Fibroblast of pulmonary artery (primary cell): ENCODE data around the gene IGF1R.
A peak's percentile ranks its signal among the peaks of the same experiment; 100 is the strongest.

Experiments
- DNase-seq: peaks from one replicate; pipeline ENCODE4 v3.0.0-alpha.2; 2010; ENCODE audit warnings: low read depth
- H3K4me3 ChIP-seq: replicated peaks from 2 replicates; pipeline ENCODE4 v1.5.1; 2011; ENCODE audit warnings: low read depth, mild to moderate bottlenecking, control low read depth, low read length, moderate library complexity
- TF ChIP-seq, protein P1 (sequence below): IDR thresholded peaks from 2 replicates; pipeline ENCODE4 v1.5.1; 2011; ENCODE audit warnings: mild to moderate bottlenecking, control low read depth, low read length, inconsistent platforms; ENCODE audit errors: missing control alignments

The IGF1R gene

GRCh38 chr15:98625614-98626013 is 22.7 kb upstream of the IGF1R start:
- TF ChIP-seq, protein P1, sequence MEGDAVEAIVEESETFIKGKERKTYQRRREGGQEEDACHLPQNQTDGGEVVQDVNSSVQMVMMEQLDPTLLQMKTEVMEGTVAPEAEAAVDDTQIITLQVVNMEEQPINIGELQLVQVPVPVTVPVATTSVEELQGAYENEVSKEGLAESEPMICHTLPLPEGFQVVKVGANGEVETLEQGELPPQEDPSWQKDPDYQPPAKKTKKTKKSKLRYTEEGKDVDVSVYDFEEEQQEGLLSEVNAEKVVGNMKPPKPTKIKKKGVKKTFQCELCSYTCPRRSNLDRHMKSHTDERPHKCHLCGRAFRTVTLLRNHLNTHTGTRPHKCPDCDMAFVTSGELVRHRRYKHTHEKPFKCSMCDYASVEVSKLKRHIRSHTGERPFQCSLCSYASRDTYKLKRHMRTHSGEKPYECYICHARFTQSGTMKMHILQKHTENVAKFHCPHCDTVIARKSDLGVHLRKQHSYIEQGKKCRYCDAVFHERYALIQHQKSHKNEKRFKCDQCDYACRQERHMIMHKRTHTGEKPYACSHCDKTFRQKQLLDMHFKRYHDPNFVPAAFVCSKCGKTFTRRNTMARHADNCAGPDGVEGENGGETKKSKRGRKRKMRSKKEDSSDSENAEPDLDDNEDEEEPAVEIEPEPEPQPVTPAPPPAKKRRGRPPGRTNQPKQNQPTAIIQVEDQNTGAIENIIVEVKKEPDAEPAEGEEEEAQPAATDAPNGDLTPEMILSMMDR: no peak
- no peak for DNase-seq
- H3K4me3 ChIP-seq: no peak overlapping the region

GRCh38 chr15:98626153-98626552 is 22.2 kb upstream of the IGF1R start:
- TF ChIP-seq, protein P1: no peak
- no peak for DNase-seq
- no peak overlapping the region for H3K4me3 ChIP-seq

DNA sequence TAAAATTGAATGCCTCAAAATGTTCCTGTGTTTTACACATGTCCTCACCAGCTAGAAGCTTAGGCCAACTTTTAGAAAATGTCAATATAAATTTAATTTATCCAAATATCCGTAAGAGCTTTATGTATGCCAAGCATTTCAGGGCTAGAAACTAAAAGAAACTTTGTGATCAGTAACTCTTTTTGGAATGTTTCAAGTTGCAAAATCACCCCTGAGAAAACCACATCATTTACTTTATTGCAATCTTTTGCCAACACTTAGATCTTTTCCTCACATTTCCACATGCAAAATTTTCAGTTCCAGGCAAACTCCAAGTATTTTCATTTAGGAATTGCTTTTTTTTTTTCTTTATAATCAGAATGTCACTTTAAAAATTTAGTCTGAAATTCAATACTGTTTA is 20.1 kb upstream of the IGF1R start:
- TF ChIP-seq, protein P1: no peak
- H3K4me3 ChIP-seq: no peak overlapping the region
- DNase-seq: no peak

GRCh38 chr15:98635848-98636247 is 12.5 kb upstream of the IGF1R start:
- no peak for DNase-seq
- H3K4me3 ChIP-seq: no peak overlapping the region
- TF ChIP-seq, protein P1: no peak

GRCh38 chr15:98643115-98643514 is 5.2 kb upstream of the IGF1R start:
- TF ChIP-seq, protein P1: no peak
- DNase-seq: no peak
- H3K4me3 ChIP-seq: no peak overlapping the region

- TF ChIP-seq, protein P1: no peak
Observed at GRCh38 chr15:98646546-98647025, 1.8 kb upstream of the IGF1R start.

GRCh38 chr15:98647026-98647773 is 1.1 kb upstream of the IGF1R start:
- peak; percentile 53 for DNase-seq
- TF ChIP-seq, protein P1: no peak
- peak overlapping the region; percentile 76 for H3K4me3 ChIP-seq

More at GRCh38 chr15:98646546-98647025, 1.8 kb upstream of the IGF1R start:
- peak overlapping the region; percentile 76 for H3K4me3 ChIP-seq
- DNase-seq: no peak
